Endothelial cell of hepatic sinusoid (primary cell): ENCODE measurements around the gene MED27.

Source experiments
- in situ Hi-C: cut with HindIII; loops from 2 replicates; pipeline ENCODE4 v1.10.0; 2017; ENCODE audit warnings: low sequenced_read_pairs

MED27 gene

DNA sequence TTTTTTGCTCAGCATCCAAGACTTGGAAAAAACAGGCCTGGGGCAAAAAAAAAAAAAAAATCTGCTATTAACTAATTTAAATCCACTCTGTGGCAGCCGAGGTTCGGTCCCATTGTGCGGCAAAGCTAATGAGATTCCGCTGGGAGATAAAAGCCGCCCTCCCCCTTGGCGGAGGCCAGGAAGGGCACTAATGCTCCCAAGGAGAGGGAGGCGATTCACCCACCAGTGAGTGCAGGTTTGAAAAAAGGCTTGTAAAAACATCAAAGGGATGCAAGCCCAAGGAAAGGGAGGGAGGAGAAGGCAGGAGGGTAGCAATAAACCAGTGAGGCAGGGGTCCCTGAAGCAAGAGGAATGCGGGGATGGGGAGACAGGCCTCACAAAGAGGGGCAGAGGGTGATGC lies 210.3 kb downstream of the MED27 start:
- in situ Hi-C loops: no loop called here

DNA sequence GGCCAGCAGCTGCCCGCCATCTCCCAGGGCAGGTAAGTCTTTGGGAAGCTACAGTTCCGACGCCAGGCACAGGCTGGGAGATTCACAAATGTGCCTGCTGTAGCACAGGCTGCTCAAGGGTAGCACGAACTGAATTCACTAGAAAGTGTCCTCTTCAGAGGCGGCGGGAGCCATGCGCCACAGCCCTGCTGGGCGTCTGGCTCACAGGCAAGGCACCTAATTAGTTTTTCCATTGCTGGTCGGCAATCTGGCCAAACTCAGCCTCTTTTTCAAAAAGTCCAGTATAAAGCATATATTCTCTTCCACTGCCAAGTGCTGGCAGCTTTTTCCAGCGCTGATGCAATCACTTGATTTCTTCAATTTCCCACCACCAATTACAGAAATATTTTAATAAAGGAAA lies 210.9 kb downstream of the MED27 start:
- in situ Hi-C loops: no loop called here

DNA sequence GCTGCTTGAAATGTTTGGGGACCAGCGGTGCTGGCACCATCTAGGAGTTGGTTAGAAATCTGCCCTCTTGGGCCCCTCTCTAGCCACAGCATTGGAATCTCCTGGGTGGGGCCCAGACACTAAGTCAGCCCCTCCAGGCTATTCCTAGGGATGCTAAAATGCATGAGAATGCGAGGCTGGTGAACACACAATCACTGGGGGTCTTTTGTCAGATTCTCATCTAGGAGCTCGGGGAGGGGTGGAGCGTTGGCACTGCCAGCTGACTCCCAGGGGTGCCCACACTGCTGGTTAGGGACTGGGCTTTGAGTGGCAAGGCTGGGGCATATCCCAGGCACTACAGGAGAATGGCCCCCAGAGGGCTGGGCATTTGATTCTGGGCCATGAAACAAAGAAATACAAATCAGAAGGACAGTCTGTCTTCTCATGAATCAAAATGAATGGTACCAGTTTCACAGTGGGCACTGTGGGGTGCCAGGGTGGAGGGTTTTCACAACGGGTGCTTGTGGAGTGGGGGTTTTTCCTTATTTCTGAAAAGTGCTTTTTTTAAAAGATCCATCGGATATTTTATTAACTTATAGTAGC lies 212.0 kb downstream of the MED27 start:
- in situ Hi-C loops: no loop called here

DNA sequence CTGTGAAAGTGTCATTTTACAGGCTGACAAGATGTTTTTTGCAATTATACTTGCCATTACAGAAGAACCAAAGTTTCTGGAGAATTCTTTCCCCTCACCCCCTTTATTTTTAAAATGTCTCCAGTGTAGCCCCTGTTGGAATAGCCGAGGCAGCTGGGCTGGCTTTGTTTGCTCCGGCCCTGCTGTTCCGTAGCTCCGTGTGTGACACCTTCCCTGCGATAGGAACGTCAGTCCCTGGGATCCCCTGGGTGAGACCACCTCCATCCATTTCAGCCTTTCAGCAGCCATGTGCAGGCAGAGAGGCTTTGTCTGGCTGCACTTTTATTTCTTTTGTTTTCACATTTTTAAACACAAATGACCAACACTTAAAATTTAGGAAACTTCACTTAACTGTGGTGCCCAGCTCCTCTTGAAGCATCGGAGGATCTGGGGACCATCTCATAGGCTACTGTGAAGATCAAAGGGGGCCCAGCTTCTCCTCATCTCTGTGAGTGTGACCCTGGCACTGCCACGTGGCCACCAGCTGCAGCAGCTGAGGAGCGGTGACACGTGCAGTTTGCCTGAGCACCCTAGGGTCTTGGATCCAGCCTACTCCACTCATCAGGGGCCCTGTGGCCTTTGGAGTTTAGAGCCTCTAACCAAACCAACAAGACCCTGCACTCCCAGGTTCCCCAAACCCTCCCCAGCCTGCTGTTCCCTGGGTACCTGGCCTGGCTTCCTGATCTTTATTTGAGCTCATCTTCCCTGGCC lies 214.0 kb downstream of the MED27 start:
- in situ Hi-C loops: no loop called here

- in situ Hi-C loops: no loop called here
These were observed 215.1 kb downstream of the MED27 start for GRCh38 chr9:131864531-131864930.

GRCh38 chr9:131863306-131863896 lies 216.3 kb downstream of the MED27 start:
- in situ Hi-C loops: no loop called here

GRCh38 chr9:131862261-131862660 lies 217.4 kb downstream of the MED27 start:
- in situ Hi-C loops: no loop called here

DNA sequence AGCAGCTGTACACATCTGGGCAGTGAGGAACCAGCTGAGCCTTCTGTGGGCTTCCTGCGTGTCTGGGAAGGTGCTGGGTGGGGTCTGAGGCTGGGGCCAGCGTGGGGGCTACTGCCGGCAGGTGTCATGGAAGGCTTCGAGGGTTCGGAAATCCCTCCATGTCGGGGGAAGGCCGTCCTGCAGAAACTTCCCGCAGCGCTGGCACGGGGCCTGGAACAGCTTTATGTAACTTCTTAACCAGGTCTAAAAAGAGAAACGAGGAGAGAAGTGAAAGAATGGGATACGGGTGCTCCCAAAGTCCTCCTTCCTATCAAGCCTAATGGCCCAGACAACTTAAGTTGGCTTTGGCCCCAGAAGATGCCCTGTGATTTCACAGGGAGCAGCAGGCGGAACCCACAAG lies 219.2 kb downstream of the MED27 start:
- in situ Hi-C loops: no loop called here

DNA sequence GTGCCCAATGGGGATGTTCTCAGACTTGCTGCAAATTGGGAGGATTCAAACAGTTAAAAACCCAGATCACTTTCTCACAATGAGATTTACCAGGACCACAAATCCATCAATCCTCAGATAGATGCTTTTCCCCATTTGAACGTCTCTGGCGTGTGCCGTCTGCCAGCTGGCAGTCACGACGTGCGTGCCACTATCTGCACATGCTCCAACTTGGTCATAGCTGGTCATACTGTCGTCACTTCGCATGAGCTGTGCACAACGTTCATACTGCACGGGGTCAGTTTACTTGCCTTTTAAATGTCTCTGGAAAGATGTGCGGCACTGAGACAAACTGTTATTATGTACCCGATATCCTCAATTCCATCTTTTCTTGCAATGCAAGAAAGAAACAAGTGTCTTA lies 221.5 kb downstream of the MED27 start:
- in situ Hi-C loops: no loop called here

DNA sequence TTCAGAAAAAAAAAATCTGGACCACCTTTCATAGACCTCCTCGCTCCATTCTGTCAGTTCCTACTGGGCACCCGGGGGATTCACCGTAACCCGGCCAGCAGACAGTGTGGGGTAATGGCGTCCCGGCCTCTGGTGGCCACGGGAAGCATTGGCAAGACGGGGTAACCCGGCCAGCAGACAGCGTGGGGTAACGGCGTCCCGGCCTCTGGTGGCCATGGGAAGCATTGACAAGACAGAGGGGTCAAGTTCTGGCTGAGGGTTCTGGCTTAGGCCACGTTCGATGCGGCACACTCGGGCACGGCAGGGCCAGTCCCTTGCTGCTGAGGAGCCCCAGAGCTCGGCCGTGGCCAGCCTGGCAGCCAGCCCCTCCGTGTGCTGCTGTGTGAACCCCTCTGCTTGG lies 223.6 kb downstream of the MED27 start:
- in situ Hi-C loops: no loop called here

DNA sequence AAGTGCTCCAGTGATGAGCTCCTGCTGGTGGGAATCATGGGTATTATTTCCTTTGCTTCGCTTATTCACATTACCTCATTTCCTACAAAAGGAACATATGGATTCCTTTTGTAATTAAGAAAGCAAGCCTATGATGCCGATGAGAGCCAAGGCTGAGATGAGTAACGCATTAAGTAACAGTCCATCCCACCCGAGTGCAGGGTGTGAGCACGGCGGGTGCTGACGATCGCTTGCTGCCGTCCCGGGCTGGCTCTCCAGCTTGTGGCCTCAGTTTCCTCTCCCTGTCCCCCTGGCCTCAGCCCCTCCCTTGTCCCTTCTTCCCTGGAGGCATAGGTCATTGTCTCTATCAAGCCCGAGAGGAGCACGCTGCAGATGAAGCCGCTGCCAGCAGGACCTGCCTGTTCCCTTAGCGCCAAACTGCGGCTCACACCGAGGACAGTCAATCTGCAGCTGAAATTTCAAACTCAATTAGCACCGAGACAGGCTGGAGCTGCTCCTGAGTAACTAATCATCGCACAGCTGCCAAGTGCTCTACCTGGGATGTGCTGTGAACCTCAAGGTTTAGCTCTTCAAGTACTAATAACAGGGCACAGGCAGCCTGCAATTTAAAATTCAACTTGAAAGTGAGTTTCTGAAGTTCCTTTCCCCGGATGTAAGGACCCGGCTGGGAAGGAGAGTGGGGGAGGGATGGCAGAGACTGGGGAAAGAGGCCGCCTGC lies 224.6 kb downstream of the MED27 start:
- in situ Hi-C loops: no loop called here

GRCh38 chr9:131854334-131854733 lies 225.3 kb downstream of the MED27 start:
- in situ Hi-C loops: no loop called here

DNA sequence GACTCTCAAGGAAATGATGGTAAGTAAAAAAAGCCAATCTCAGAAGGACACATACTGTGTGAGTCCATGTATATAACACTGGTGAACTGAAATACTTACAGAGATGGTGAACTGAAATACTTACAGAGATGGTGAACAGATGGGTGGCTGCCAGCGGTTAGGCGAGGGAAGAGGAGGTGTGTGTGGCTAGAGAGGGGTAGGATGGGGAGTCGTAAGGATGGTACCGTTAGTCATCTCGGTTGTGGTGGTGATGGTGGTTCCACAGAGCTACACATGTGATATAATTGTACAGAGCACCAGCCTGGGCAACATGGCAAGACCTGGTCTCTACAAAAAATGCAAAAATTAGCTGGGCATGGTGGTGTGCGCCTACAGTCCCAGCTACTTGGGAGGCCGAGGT lies 226.2 kb downstream of the MED27 start:
- in situ Hi-C loops: no loop called here

DNA sequence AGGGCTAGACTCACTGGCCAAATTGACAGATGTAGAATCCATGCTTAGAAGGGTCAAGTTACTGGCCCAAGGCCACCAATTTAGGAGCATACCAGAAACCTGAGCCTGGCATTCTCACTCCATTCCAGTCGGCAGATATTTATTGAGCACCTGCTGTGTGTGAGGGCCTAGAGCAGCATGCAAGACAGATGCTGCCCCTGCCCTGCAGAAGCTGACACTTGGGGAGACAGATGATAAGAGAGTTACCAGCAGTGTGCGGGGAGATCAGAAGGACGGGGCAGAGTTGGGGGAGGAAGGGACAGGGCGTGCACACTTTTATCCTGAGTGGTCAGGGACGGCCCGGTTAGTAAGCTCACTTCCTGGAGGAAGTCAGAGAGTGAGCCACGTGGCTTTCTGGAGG lies 228.3 kb downstream of the MED27 start:
- in situ Hi-C loops: no loop called here

GRCh38 chr9:131849391-131849790 lies 230.3 kb downstream of the MED27 start:
- in situ Hi-C loops: no loop called here

DNA sequence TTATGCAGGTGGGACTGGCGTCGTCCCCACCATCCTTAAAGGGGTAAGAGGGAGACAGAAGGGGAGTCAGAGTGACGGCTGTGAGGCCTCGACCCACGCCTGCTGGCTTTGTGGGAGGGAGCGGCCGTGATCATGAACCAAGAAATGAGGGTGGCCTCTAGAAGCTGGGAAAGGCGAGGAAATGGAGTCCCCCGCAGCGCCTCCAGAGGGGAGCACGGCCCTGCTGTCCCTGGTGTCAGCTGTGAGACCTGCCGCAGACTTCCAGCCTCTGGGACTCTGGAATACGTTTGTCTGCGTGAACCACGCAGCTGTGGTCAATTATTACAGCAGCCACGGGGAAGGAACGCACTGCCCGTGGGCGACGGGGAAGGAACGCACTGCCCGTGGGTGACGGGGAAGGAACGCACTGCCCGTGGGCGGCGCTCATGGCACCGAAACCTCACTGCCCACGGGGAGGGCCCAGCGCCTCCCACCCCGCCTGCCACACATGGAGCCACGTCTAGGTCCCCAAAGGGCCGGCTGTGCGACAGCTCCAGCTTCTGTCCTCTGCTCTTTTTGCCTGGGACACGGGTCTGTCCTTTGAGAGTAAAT lies 231.0 kb downstream of the MED27 start:
- in situ Hi-C loops: no loop called here

GRCh38 chr9:131847665-131848354 lies 231.9 kb downstream of the MED27 start:
- in situ Hi-C loops: no loop called here

DNA sequence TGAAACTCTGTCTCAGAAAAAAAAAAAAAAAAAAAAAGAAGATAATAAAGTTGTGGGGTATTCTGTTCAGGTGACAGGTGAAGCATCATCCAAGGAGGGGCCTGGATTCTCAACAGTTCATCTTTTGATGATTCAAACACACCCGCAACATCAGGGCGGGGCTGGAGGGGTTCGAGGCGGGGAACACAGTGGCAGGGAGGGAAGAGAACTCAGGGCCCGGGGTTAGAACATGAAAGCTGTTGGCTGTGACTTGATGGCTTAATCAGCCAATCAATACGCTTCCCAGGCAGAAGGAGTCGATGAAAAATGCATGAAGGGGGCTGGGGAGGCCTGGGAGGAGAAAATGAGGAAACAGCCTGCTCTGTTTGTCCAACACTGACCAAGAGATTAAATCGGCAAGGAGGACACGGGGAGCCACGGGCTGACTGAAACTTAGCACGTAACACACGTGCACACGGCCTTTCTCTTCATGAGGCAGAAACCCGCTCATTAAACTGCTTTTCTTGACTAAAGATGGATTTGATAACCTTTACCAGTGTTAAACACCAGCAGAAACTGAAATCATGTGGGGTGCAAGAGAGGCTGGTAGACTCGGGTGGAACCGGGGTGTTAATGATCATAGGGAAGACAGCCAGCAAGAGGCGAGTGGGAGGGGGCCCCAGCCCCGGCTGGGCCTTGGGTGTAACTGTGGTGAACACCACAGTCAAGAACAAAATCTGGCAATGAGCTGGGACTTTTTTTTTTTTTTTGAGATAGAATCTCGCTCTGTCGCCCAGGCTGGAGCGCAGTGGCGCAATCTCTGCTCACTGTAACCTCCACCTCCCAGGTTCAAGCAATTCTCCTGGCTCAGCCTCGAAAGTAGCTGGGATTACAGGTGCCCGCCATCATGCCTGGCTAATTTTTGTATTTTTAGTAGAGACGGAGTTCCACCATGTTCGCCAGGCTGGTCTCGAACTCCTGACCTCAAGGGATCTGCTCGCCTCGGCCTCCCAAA lies 234.1 kb downstream of the MED27 start:
- in situ Hi-C loops: no loop called here

GRCh38 chr9:131844745-131845118 lies 234.9 kb downstream of the MED27 start:
- in situ Hi-C loops: no loop called here
